Sigmoid colon (tissue), 3 donors: ENCODE results near the gene MTRF1L.

Experiments
- POLR2A ChIP-seq, 2 donors: fragments of 450-650 bp; IDR thresholded peaks; one replicate each; pipeline ENCODE4 v1.6.1; 2016; ENCODE audit warnings: antibody characterized with exemption in 2 of 2, mild to moderate bottlenecking in 2 of 2, moderate library complexity in 2 of 2
- TF ChIP-seq, protein P1 (sequence below), 4 experiments: fragments of 450-650 bp in 3 of 4; fragments of 200-600 bp in 1 of 4; IDR thresholded peaks; one replicate each; pipeline ENCODE4 v1.5.1; 2016 to 2019; ENCODE audit warnings: antibody characterized with exemption in 4 of 4, mild to moderate bottlenecking in 3 of 4, moderate library complexity in 2 of 4

DNA sequence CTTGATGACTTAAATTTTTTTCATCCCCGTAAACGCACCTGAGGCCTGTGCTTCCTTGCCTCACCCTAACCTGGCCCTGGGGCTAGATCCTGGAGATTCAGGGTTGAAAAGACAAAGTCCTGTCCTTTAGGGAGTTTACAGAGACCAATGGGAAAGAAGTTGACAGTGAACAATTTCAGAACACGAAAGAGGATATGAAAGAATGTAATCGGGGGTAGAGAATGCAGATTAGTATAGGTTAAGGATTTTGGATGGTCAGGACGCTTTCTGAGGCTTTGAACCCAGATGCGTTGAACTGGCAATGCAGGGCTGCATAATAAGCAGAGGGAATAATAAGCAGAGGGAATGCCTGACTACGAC, 18.0 kb downstream of the MTRF1L start:
- no peak for TF ChIP-seq POLR2A (IDR thresholded peaks at IDR 0.05)
- TF ChIP-seq, protein P1, sequence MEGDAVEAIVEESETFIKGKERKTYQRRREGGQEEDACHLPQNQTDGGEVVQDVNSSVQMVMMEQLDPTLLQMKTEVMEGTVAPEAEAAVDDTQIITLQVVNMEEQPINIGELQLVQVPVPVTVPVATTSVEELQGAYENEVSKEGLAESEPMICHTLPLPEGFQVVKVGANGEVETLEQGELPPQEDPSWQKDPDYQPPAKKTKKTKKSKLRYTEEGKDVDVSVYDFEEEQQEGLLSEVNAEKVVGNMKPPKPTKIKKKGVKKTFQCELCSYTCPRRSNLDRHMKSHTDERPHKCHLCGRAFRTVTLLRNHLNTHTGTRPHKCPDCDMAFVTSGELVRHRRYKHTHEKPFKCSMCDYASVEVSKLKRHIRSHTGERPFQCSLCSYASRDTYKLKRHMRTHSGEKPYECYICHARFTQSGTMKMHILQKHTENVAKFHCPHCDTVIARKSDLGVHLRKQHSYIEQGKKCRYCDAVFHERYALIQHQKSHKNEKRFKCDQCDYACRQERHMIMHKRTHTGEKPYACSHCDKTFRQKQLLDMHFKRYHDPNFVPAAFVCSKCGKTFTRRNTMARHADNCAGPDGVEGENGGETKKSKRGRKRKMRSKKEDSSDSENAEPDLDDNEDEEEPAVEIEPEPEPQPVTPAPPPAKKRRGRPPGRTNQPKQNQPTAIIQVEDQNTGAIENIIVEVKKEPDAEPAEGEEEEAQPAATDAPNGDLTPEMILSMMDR (IDR thresholded peaks at IDR 0.05), result no peak
